ENCODE results near the gene ASZ1.
A peak's percentile ranks its signal among the peaks of the same experiment; 100 is the strongest.

ASZ1 gene

GRCh38 chr7:117427258-117427701 lies at the start of gene ASZ1:
Gene ASZ1 (minus strand): TSS chr7:117427493. CDS start chr7:117427460, 33 bp downstream.
- Histone ChIP-seq H3K36me3 (ENCODE audit: insufficient read depth, low read length) (no peaks in the 10 kb centered on the region), H3K9ac (ENCODE audit: low read depth, low read length) (no peak within 1 kb of the TSS), H3K4me2 (ENCODE audit: insufficient read depth, low read length) (no peak within 1 kb of the TSS), H3K9me3 (ENCODE audit: insufficient read depth, low read length, severe bottlenecking) (no peaks in the 10 kb centered on the region), H3K27ac (ENCODE audit: low read length) (no peak within 1 kb of the TSS), H3K4me3 (ENCODE audit: low read depth in 1 of 2, low read length in 2 of 2) (no peak within 1 kb of the TSS), H3K79me2 (ENCODE audit: insufficient read depth, low read length) (no peaks in the 10 kb centered on the region), H3K4me1 (ENCODE audit: insufficient read depth, low read length) (no peaks in the 10 kb centered on the region), H3K27me3 (ENCODE audit: insufficient read depth, low read length, poor library complexity) (no peaks in the 10 kb centered on the region), H4K20me1 (ENCODE audit: insufficient read depth, low read length) (no peaks in the 10 kb centered on the region), H2AFZ (ENCODE audit: low read depth, low read length) (no peak within 1 kb of the TSS)
- DNase-seq (no peak), ATAC-seq (ENCODE audit: insufficient read depth, low read depth) (no peak)
- TF ChIP-seq CTCF (IDR thresholded peaks at IDR 0.05; ENCODE audit: borderline replicate concordance, extremely low read depth, low read length, poor library complexity, severe bottlenecking) (no peak), EZH2 (IDR thresholded peaks at IDR 0.05; ENCODE audit: borderline replicate concordance, low read depth, low read length, severe bottlenecking) (no peak)

- Histone ChIP-seq H3K4me1 (ENCODE audit: insufficient read depth, low read length) (peaks cover 9% of the 10 kb centered on the region), H3K27me3 (ENCODE audit: insufficient read depth, low read length, poor library complexity) (no peaks in the 10 kb centered on the region), H2AFZ (ENCODE audit: low read depth, low read length) (no peak overlapping the region), H3K9ac (ENCODE audit: low read depth, low read length) (no peak overlapping the region), H4K20me1 (ENCODE audit: insufficient read depth, low read length) (no peaks in the 10 kb centered on the region), H3K27ac (ENCODE audit: low read length) (no peak overlapping the region), H3K79me2 (ENCODE audit: insufficient read depth, low read length) (no peaks in the 10 kb centered on the region), H3K4me2 (ENCODE audit: insufficient read depth, low read length) (no peak overlapping the region), H3K4me3 (ENCODE audit: low read depth in 1 of 2, low read length in 2 of 2) (no peak overlapping the region), H3K36me3 (ENCODE audit: insufficient read depth, low read length) (no peaks in the 10 kb centered on the region), H3K9me3 (ENCODE audit: insufficient read depth, low read length, severe bottlenecking) (no peaks in the 10 kb centered on the region)
- no peak for TF ChIP-seq EZH2 (IDR thresholded peaks at IDR 0.05; ENCODE audit: borderline replicate concordance, low read depth, low read length, severe bottlenecking)
- TF ChIP-seq CTCF (IDR thresholded peaks at IDR 0.05; ENCODE audit: borderline replicate concordance, extremely low read depth, low read length, poor library complexity, severe bottlenecking) = no peak
- ATAC-seq (ENCODE audit: insufficient read depth, low read depth) = no peak
- no peak for DNase-seq
Observed at GRCh38 chr7:117476557-117477215, 49.4 kb upstream of the ASZ1 start.

GRCh38 chr7:117472335-117472734 lies 45.0 kb upstream of the ASZ1 start:
- DNase-seq (peak; percentile 24), ATAC-seq (ENCODE audit: insufficient read depth, low read depth) (peak; percentile 66)
- Histone ChIP-seq H3K4me3 (ENCODE audit: low read depth in 1 of 2, low read length in 2 of 2) (no peak overlapping the region), H3K27ac (ENCODE audit: low read length) (no peak overlapping the region), H3K4me2 (ENCODE audit: insufficient read depth, low read length) (no peak overlapping the region), H3K79me2 (ENCODE audit: insufficient read depth, low read length) (no peaks in the 10 kb centered on the region), H2AFZ (ENCODE audit: low read depth, low read length) (no peak overlapping the region), H3K9me3 (ENCODE audit: insufficient read depth, low read length, severe bottlenecking) (no peaks in the 10 kb centered on the region), H3K36me3 (ENCODE audit: insufficient read depth, low read length) (no peaks in the 10 kb centered on the region), H3K27me3 (ENCODE audit: insufficient read depth, low read length, poor library complexity) (no peaks in the 10 kb centered on the region), H3K4me1 (ENCODE audit: insufficient read depth, low read length) (peaks cover 20% of the 10 kb centered on the region), H3K9ac (ENCODE audit: low read depth, low read length) (no peak overlapping the region), H4K20me1 (ENCODE audit: insufficient read depth, low read length) (no peaks in the 10 kb centered on the region)
- no peak for TF ChIP-seq EZH2 (IDR thresholded peaks at IDR 0.05; ENCODE audit: borderline replicate concordance, low read depth, low read length, severe bottlenecking)
- TF ChIP-seq CTCF (IDR thresholded peaks at IDR 0.05; ENCODE audit: borderline replicate concordance, extremely low read depth, low read length, poor library complexity, severe bottlenecking) = no peak

Measured in DND-41 (cell line).